Naive thymus-derived CD8-positive, alpha-beta T cell (primary cell): ENCODE measurements around the gene IQCC. TPM values are rescaled to one million over a fixed set of nuclear protein-coding genes. Genes with fewer than 3 reads are reported as not detected.

Experiments
- ATAC-seq, 2 donors: fragments of 150-1000 bp; cut with Tn5 transposase in 1 of 2; sonication (Bioruptor Pico), chemical (Tn5 transposase) in 1 of 2; 1 replicate in 1 of 2; 2 replicates in 1 of 2; pipeline ENCODE4 v1.10.0; 2021; ENCODE audit warnings: mild to moderate bottlenecking in 2 of 2, moderate library complexity in 2 of 2
- POLR2A ChIA-PET: fragments of 350-600 bp; sonication (Branson Sonifier 250); formaldehyde crosslinking; loops from one replicate; lab custom pipeline; 2021; ENCODE audit warnings: antibody characterized with exemption; lab: Charles Lee
- DNase-seq, 10 donors: peaks; one replicate each; pipeline versions ENCODE4 v3.0.0 to v3.0.0-alpha.2; 2020 to 2022
- H3K27ac Mint-ChIP-seq, 10 donors: one replicate each; pipeline ENCODE4 v1.8.0; 2020 to 2022; ENCODE audit warnings: mild to moderate bottlenecking in 10 of 10, mixed read lengths in 10 of 10, moderate library complexity in 4 of 10, inconsistent platforms in 1 of 10
- H3K27me3 Mint-ChIP-seq, 5 donors: one replicate each; pipeline ENCODE4 v1.8.0; 2021 to 2022; ENCODE audit warnings: mixed read lengths in 5 of 5
- H3K36me3 Mint-ChIP-seq, 3 donors: one replicate each; pipeline ENCODE4 v1.8.0; 2020 to 2022; ENCODE audit warnings: mixed read lengths in 3 of 3, mild to moderate bottlenecking in 2 of 3, inconsistent platforms in 1 of 3
- H3K4me1 Mint-ChIP-seq, 4 donors: one replicate each; pipeline ENCODE4 v1.8.0; 2021 to 2022; ENCODE audit warnings: mixed read lengths in 4 of 4
- H3K4me3 Mint-ChIP-seq, 10 donors: one replicate each; pipeline ENCODE4 v1.8.0; 2020 to 2022; ENCODE audit warnings: mild to moderate bottlenecking in 10 of 10, mixed read lengths in 10 of 10, moderate library complexity in 6 of 10, inconsistent platforms in 1 of 10
- H3K9me3 Mint-ChIP-seq, 9 donors: one replicate each; pipeline ENCODE4 v1.8.0; 2020 to 2022; ENCODE audit warnings: mixed read lengths in 9 of 9, mild to moderate bottlenecking in 3 of 9, inconsistent platforms in 1 of 9, moderate library complexity in 1 of 9
- polyA plus RNA-seq, 3 donors: library from polyadenylated mRNA; unstranded; fragments of 300-500 nt; fragmentation: Illumina TruSeq; gene quantifications; one replicate each; pipeline ENCODE4 v1.2.3, GENCODE V29; 2021
- total RNA-seq, 8 experiments: library from RNA in 2 of 8; stranded (reverse) in 2 of 8; gene quantifications; one replicate each; pipeline ENCODE4 v1.2.3 and lab custom pipeline; 2021 to 2026

Gene IQCC
- total and polyA plus RNA-seq, 5 experiments from 2014 or later = 0.60 to 2.1 (median 0.92) TPM

DNA sequence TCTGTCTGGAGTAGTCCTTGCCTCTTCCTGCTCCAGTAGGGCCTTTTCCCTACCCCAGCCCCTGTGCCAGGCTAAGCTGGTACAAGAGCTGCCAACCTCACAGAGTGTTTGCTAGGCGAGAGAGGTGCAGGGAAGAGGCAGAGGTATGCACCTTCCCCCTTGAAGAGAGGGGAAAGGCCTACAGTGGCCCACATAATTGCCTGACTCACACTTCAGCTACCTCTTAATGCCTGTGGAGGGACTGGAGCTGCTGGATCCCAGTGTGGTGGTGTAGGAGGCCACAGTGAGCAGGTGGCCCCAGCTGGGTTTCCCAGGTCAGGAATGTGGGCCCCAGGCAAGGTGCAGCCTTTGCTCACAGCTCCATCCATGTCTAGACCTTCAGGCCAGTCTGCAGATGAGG, 8.4 kb upstream of the IQCC start:
- peak overlapping the region in 8 of 10 donors; percentile 4 to 87 (median 66) for H3K27ac Mint-ChIP-seq
- no peaks in the 10 kb centered on the region for H3K9me3 Mint-ChIP-seq
- ATAC-seq = no peak
- H3K4me3 Mint-ChIP-seq = peak overlapping the region in 3 of 10 donors; percentile 29 to 66 (median 33)
- peaks cover 5 to 46% (median 21%) of the 10 kb centered on the region in 3 donors for H3K36me3 Mint-ChIP-seq
- POLR2A ChIA-PET = interaction anchor here (0.5 to 1.6 kb wide), 6 partner anchors 8 to 139 kb away, joined by 3 to 5 read pairs (median 4); partner anchors contain the start of genes DCDC2B, IQCC, KPNA6 and MARCKSL1
- H3K4me1 Mint-ChIP-seq = peaks cover 36 to 69% (median 52%) of the 10 kb centered on the region in 4 donors
- DNase-seq = no peak
- no peaks in the 10 kb centered on the region for H3K27me3 Mint-ChIP-seq

DNA sequence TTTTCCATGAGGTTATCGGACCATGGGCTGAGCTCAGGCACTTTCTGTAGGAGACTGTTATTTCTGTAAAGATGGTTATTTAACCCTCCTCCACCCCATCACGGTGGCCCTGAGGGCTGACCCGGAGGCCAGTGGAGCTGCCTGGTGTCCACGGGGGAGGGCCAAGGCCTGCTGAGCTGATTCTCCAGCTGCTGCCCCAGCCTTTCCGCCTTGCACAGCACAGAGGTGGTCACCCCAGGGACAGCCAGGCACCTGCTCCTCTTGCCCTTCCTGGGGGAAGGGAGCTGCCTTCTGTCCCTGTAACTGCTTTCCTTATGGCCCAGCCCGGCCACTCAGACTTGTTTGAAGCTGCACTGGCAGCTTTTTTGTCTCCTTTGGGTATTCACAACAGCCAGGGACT, 7.6 kb upstream of the IQCC start:
- DNase-seq (no peak), ATAC-seq (no peak)
- H3K4me1 Mint-ChIP-seq = peaks cover 39 to 75% (median 58%) of the 10 kb centered on the region in 4 donors
- no peaks in the 10 kb centered on the region for H3K9me3 Mint-ChIP-seq
- peaks cover 5 to 38% (median 19%) of the 10 kb centered on the region in 3 donors for H3K36me3 Mint-ChIP-seq
- peak overlapping the region in 1 of 10 donors; percentile 10 for H3K4me3 Mint-ChIP-seq
- POLR2A ChIA-PET = interaction anchor here (0.6 to 1.7 kb wide), 8 partner anchors 8 to 138 kb away, joined by 3 to 5 read pairs (median 4); partner anchors contain the start of genes DCDC2B, IQCC, MARCKSL1 and TXLNA
- H3K27ac Mint-ChIP-seq = peak overlapping the region in 4 of 10 donors; percentile 17 to 80 (median 70)
- H3K27me3 Mint-ChIP-seq = no peaks in the 10 kb centered on the region

DNA sequence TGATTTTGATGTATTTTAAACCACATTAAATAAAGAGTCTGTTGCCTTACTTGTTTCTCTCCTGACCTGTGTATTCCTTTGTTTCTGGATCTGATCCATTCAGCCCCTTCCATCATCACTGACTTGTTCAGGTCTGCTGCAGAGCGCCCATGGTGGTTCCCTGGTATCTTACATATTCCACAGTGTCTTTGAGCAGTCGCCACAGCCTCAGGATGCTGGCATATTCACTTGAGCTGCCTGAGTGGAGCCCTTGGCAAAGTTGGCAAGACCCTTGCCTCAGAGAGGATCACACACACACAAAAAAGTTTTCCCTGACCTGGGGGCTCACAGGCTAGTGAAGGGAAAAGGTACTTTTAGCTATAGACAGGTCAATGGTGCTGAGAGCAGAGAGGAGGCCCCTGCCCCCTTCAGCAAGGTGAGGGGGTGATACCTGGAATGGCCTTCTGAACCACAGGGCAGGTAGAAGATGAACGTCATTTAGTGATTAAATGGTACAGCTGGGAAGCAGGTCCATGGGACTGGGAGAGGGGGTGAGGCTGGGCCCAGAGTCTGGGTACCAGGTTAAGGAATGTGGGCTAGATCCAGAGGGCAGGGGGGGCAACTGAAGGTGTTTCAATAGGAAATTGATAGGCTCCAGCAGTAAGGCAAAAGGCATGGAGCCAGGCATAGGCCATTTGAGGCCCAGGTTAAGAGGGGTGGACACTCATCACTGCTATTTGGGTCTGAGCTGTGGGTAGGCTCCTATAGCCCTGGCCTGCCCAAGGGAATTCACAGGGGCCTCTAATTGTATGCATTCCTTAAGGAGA, 7.0 kb upstream of the IQCC start:
- Mint-ChIP-seq H3K4me1 (peaks cover 39 to 75% (median 58%) of the 10 kb centered on the region in 4 donors), H3K27ac (peak overlapping the region; percentile 17 to 87 (median 56)), H3K9me3 (no peaks in the 10 kb centered on the region), H3K36me3 (peaks cover 5 to 35% (median 14%) of the 10 kb centered on the region in 3 donors), H3K27me3 (no peaks in the 10 kb centered on the region), H3K4me3 (peak overlapping the region in 4 of 10 donors; percentile 23 to 60 (median 40))
- DNase-seq (no peak), ATAC-seq (no peak)
- POLR2A ChIA-PET = interaction anchor here (0.6 to 1.7 kb wide), 6 partner anchors 18 to 107 kb away, joined by 3 to 5 read pairs (median 3); partner anchors contain the start of genes HDAC1 and TXLNA

DNA sequence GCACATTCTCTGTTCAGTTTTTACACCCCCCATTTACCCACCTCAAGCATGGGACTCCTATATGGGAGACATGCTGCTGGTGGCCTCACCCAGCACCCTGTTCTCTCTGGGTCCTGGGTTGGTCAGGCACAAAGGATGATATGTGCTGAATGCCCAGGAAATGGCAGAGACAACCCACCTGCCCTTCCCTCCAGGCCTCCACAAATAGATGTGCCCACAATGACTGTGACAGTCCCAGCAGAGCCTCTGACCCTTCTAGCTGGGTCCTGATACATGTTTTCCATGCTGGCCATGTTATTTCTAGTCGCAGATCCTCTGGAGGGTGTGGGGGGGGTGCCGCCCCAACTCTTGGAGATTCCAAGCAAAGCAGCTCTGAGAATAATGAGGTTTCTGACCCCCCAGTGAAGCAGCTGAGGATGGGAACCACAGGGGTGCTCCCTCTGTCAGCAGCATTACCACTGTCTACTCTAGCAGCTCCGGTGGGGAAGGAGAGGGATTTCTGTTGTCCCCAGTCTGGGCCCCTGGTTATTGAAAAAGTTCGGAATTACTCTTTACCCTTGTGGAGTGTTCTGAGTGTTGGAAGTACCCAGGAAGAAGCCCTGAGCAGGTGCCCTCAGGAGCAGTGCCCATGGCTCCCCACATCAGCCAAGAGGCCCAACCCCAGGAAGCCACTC, 6.3 kb upstream of the IQCC start:
- Mint-ChIP-seq H3K9me3 (no peaks in the 10 kb centered on the region), H3K36me3 (peaks cover 1 to 29% (median 7%) of the 10 kb centered on the region in 3 donors), H3K27ac (peak overlapping the region in 5 of 10 donors; percentile 16 to 98 (median 53)), H3K27me3 (no peaks in the 10 kb centered on the region), H3K4me3 (peak overlapping the region in 4 of 10 donors; percentile 18 to 47 (median 32)), H3K4me1 (peaks cover 39 to 70% (median 60%) of the 10 kb centered on the region in 4 donors)
- ATAC-seq (no peak), DNase-seq (no peak)
- POLR2A ChIA-PET = interaction anchor here (1.1 to 1.7 kb wide), 2 partner anchors 19 to 93 kb away, joined by 3 to 4 read pairs; partner anchors contain the start of gene HDAC1

DNA sequence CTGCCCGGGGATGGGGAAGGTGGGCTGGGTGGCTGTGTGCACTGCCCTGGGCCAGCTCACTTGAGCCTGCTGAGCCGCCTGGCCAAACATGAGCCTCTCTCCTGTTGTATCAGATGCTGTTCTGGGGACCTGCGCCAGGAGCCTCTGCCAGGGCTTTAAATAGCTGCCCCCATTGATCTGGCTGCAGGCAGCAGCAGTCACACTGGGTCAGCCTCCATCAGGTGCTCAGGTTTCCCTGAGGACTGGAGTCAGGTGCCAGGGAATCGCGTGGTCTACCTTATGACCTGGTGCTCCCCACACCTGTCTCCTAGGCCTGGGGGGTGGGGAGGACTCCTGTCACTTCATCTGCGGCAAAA, 5.8 kb upstream of the IQCC start:
- Mint-ChIP-seq H3K27me3 (no peaks in the 10 kb centered on the region), H3K36me3 (peaks cover 0 to 24% (median 2%) of the 10 kb centered on the region in 3 donors), H3K4me3 (peak overlapping the region in 9 of 10 donors; percentile 86 to 97 (median 95)), H3K9me3 (no peaks in the 10 kb centered on the region), H3K27ac (peak overlapping the region in 9 of 10 donors; percentile 89 to 98 (median 95)), H3K4me1 (peaks cover 39 to 65% (median 63%) of the 10 kb centered on the region in 4 donors)
- DNase-seq = no peak
- POLR2A ChIA-PET = interaction anchor here (1.0 to 2.4 kb wide), 5 partner anchors 15 to 92 kb away, joined by 3 to 23 read pairs (median 3); partner anchors contain the start of genes HDAC1 and TXLNA
- ATAC-seq = no peak

DNA sequence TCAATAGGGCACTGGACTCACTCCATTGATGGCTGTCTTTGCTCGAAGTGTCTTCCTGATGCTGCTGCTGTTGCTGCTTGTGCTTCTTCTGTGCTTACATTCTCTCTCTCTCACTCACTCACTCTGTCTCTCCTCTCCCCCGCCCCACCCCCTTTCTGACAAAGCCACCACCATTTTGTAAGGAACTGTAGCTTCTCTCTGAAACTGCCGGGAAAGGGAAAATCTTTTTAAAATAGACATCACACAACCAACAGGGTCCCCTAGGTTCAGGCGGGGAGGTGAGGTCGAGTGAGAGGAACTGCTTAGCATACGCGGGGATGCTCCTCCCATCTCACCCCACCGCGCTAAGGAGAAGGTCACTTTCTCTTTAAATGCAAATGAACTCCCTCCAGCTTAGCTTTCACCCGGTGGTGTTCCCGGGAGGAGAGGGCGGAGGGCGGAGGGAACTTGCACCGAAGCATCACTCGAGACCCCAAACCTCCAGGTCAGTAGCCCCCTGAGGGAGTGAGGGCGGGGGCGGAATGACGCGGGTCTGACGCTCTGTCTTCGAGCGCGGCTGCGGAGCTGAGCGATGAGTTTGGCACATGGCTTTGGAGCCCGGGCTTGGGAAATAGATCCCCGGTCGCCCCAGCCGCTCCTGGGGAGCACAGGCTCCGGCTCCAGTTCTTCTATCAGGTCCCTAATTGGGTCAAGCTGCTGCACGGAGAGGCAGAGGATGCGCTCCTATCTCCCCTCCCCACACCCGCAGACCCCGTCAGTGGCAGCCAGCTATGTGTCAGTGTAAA, 5.1 kb upstream of the IQCC start, which contains the start of gene CCDC28B:
Gene CCDC28B, plus strand, starts transcription at position 370 of the 785 bp plus-strand sequence. CDS start 1,341 bp downstream, outside the sequence.
- Mint-ChIP-seq H3K36me3 (peaks cover 0 to 17% (median 2%) of the 10 kb centered on the region in 3 donors), H3K4me3 (peak within 1 kb of the TSS; percentile 86 to 97 (median 95)), H3K27ac (peak within 1 kb of the TSS; percentile 89 to 98 (median 94)), H3K4me1 (peaks cover 35 to 60% (median 59%) of the 10 kb centered on the region in 4 donors), H3K27me3 (no peaks in the 10 kb centered on the region), H3K9me3 (no peaks in the 10 kb centered on the region)
- POLR2A ChIA-PET = interaction anchor here (0.5 to 2.5 kb wide), 16 partner anchors 11 to 759 kb away, joined by 3 to 23 read pairs (median 4); partner anchors contain the start of genes BSDC1, LCK, MARCKSL1 and TXLNA
- DNase-seq = peak; percentile 34 to 74 (median 63)
- peak; percentile 54 to 56 for ATAC-seq

DNA sequence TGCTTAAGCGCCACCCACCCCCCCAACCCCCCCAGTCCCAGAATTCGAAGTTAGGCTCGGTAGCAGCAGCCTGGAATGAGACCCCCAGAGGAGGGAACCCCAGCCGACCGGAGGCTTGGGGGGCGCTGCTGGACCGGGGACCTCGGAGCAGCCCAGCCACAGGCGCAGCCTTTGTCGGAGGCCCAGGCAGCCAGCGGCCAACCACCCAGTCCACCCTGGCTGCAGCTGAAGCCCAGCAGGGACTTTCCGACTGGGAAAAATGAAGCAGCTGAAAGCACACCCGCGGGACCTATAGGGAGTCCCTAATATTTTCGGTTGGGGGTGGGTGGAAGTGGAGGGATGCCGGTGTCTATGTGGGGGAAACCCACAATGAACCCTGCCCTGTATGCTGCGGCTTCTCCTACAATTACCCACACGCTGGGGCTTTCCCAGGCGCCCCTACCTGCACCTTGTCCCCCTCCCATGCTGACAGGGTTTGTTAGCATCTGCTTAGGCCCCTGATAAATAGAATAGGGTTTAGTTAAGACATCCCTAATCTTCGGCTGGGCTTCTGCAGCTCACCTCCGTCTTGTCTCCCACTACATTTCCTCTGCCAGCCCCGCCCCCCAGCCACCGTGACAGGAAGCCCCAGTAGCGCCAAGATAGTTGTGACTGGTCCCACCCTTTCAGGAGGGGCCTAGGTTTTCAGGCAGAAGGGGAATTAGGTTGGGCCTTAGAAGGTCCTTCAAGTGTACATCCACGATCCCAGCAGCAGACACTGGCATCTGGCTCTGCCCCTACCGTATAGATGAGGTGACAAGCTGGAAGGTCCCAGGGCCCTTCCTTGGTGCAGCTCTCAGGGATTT, 4.2 kb upstream of the IQCC start:
- DNase-seq = peak; percentile 64 to 90 (median 76)
- Mint-ChIP-seq H3K27ac (peak overlapping the region; percentile 89 to 98 (median 94)), H3K36me3 (peaks cover 0 to 12% (median 1%) of the 10 kb centered on the region in 3 donors), H3K9me3 (no peaks in the 10 kb centered on the region), H3K27me3 (no peaks in the 10 kb centered on the region), H3K4me3 (peak overlapping the region; percentile 86 to 97 (median 95)), H3K4me1 (peaks cover 33 to 60% (median 56%) of the 10 kb centered on the region in 4 donors)
- peak; percentile 68 to 70 for ATAC-seq
- POLR2A ChIA-PET = interaction anchor here (0.5 to 2.5 kb wide), 17 partner anchors 11 to 889 kb away, joined by 3 to 23 read pairs (median 4); partner anchors contain the start of genes BSDC1, LCK, MARCKSL1 and TXLNA

DNA sequence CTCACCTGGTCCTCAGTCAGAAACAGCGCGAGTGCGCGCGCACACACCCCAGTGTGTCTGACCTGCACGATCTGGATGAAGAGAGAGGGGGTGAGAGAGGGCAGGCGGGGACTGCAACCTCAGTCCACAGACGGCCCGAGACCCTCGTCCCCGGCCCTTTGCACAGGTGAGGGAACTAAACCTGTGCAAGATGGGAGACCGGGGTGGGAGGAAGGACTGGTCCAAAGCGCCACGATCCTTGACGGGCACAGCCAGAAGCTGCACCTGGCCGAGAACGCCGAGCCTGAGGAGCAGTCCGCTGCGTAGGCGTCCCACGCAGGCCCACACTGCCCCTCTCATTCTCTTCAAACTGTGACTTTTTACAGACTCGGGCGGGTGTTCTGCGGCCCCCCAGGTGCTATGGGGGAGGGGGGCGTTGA, 519 bp upstream of the IQCC start:
- POLR2A ChIA-PET = interaction anchor here (0.5 to 3.0 kb wide), 13 partner anchors 8 to 131 kb away, joined by 3 to 16 read pairs (median 4); partner anchors contain the start of genes KPNA6, MARCKSL1 and TXLNA
- Mint-ChIP-seq H3K27ac (peak overlapping the region in 8 of 10 donors; percentile 80 to 97 (median 93)), H3K4me3 (peak overlapping the region; percentile 50 to 92 (median 87)), H3K9me3 (no peaks in the 10 kb centered on the region), H3K27me3 (no peaks in the 10 kb centered on the region), H3K36me3 (peaks cover 0 to 4% (median 0%) of the 10 kb centered on the region in 3 donors), H3K4me1 (peaks cover 22 to 42% (median 38%) of the 10 kb centered on the region in 4 donors)
- ATAC-seq (no peak), DNase-seq (no peak)

DNA sequence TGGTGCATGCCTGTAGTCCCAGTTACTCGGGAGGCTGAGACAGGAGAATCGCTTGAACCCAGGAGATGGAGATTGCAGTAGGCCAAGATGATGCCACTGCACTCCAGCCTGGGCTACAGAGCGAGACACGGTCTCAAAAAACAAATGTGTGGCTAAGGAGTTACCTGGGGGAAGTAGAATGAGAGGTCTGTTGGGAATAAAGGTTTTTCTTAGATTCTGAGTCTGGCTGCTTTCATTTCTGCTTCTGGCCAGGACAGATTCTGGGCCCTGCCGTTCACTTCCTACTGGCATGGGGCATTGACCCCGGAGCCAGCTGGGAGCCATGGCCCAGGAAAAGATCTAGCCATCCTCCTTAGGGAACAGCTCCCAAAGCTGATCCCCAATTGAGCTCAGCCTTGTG, 3.0 kb downstream of the IQCC start:
- POLR2A ChIA-PET = interaction anchor here (1.4 to 1.5 kb wide), 2 partner anchors 11 to 29 kb away, joined by 4 read pairs; partner anchors contain the start of gene TXLNA
- Mint-ChIP-seq H3K27ac (peak overlapping the region in 2 of 10 donors; percentile 42 to 60), H3K4me3 (no peak overlapping the region), H3K9me3 (no peaks in the 10 kb centered on the region), H3K4me1 (peaks cover 7 to 26% (median 13%) of the 10 kb centered on the region in 4 donors), H3K27me3 (no peaks in the 10 kb centered on the region), H3K36me3 (peaks cover 0 to 1% (median 0%) of the 10 kb centered on the region in 3 donors)
- ATAC-seq (no peak), DNase-seq (no peak)

DNA sequence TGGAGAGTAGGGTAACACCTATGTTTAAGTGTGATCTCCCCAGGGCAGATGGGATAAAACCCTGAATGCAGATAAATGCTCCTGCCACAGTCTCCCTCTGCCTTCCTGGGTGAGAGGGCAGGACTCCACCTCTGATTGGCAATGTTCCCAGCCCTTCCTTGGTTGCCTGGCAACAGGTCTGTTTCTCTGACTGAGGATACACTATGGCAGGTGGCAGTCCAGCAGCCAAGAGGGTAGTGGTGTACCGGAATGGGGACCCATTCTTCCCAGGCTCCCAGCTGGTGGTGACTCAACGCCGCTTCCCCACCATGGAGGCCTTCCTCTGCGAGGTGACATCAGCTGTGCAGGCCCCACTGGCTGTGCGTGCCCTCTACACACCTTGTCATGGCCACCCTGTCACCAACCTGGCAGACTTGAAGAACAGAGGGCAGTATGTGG, 3.4 kb downstream of the IQCC start, which contains the start of gene DCDC2B:
Gene DCDC2B, plus strand, starts transcription at position 199 of the 438 bp plus-strand sequence. Its CDS starts 5 bp downstream, at position 204.
- no peak for ATAC-seq
- no peak for DNase-seq
- no peaks in the 10 kb centered on the region for H3K36me3 Mint-ChIP-seq
- H3K4me3 Mint-ChIP-seq = no peak within 1 kb of the TSS
- H3K27ac Mint-ChIP-seq = peak within 1 kb of the TSS in 5 of 10 donors; percentile 44 to 72 (median 50)
- POLR2A ChIA-PET = interaction anchor here (1.4 kb wide), 1 partner anchor 11 kb away, joined by 4 read pairs; no protein-coding TSS in a partner anchor
- H3K4me1 Mint-ChIP-seq = peaks cover 6 to 22% (median 12%) of the 10 kb centered on the region in 4 donors
- no peaks in the 10 kb centered on the region for H3K27me3 Mint-ChIP-seq
- no peaks in the 10 kb centered on the region for H3K9me3 Mint-ChIP-seq
